H1 (cell line): ENCODE measurements around the gene MFAP4. TPM values are rescaled to one million over a fixed set of nuclear protein-coding genes. Genes with fewer than 3 reads are reported as not detected.

Experiments used
- CTCF ChIA-PET: fragments of 300-600 bp; sonication (Branson Sonifier 250); formaldehyde crosslinking; loops from one replicate; lab custom pipeline; 2021; ENCODE audit not compliant: partially characterized antibody; lab: Charles Lee
- POLR2A ChIA-PET: fragments of 300-600 bp; sonication (Branson Sonifier 250); formaldehyde crosslinking; loops from one replicate; lab custom pipeline; 2021; ENCODE audit warnings: inconsistent platforms; ENCODE audit not compliant: partially characterized antibody; lab: Charles Lee
- DNase-seq, 2 experiments: peaks; one replicate each; pipeline versions ENCODE4 v3.0.0 to v3.0.0-alpha.2; 2010 to 2022; ENCODE audit warnings: low spot score in 2 of 2, low read depth in 1 of 2, mixed read lengths in 1 of 2
- FAIRE-seq: peaks from 2 replicates; lab custom pipeline; 2011; peaks lifted over from hg19 to GRCh38; lab: Jason Lieb, UNC
- H2AFZ ChIP-seq: 2 replicates; pipeline ENCODE4 v1.8.1; 2012; ENCODE audit warnings: low read length, inconsistent platforms
- H2AK5ac ChIP-seq: 2 replicates; pipeline ENCODE4 v1.6.1; 2013; ENCODE audit warnings: low read depth, low read length
- H2BK120ac ChIP-seq: replicated peaks from 2 replicates; pipeline ENCODE3; 2013; ENCODE audit warnings: low read depth, low read length, inconsistent platforms
- H2BK12ac ChIP-seq: 2 replicates; pipeline ENCODE4 v1.6.1; 2013; ENCODE audit warnings: low read depth, low read length
- H2BK15ac ChIP-seq: 2 replicates; pipeline ENCODE4 v1.6.1; 2013; ENCODE audit warnings: low read length
- H2BK20ac ChIP-seq: 2 replicates; pipeline ENCODE4 v1.6.1; 2013; ENCODE audit warnings: low read length
- H2BK5ac ChIP-seq: 2 replicates; pipeline ENCODE4 v1.6.1; 2013; ENCODE audit warnings: low read depth, low read length
- H3K14ac ChIP-seq: 2 replicates; pipeline ENCODE4 v1.6.1; 2013; ENCODE audit warnings: inconsistent platforms; ENCODE audit not compliant: insufficient read length
- H3K18ac ChIP-seq: 2 replicates; pipeline ENCODE4 v1.6.1; 2013; ENCODE audit warnings: low read length; ENCODE audit errors: extremely low read depth
- H3K23ac ChIP-seq: 2 replicates; pipeline ENCODE4 v1.6.1; 2013; ENCODE audit warnings: inconsistent platforms; ENCODE audit not compliant: insufficient read length
- H3K23me2 ChIP-seq: 2 replicates; pipeline ENCODE4 v1.6.1; 2013; ENCODE audit warnings: low read depth, low read length
- H3K27ac ChIP-seq: 2 replicates; pipeline ENCODE4 v1.6.1; 2011; ENCODE audit warnings: low read depth, low read length, inconsistent platforms
- H3K27me3 ChIP-seq, 4 experiments: replicated peaks in 1 of 4; 1 replicate in 1 of 4; 2 replicates in 3 of 4; pipeline versions ENCODE4 v1.6.1 to v1.8.1; 2011 to 2013; ENCODE audit warnings: low read length in 3 of 4, mild to moderate bottlenecking in 3 of 4, inconsistent platforms in 2 of 4, mixed read lengths in 2 of 4, moderate library complexity in 1 of 4; ENCODE audit not compliant: control insufficient read depth in 3 of 4, insufficient read depth in 3 of 4; ENCODE audit errors: extremely low read depth in 1 of 4
- H3K36me3 ChIP-seq, 4 experiments: 2 replicates each; pipeline versions ENCODE4 v1.6.1 to v1.8.1; 2011 to 2013; ENCODE audit warnings: mild to moderate bottlenecking in 4 of 4, low read length in 3 of 4, moderate library complexity in 2 of 4, control low read depth in 1 of 4, inconsistent platforms in 1 of 4; ENCODE audit not compliant: insufficient read depth in 4 of 4, control insufficient read depth in 2 of 4
- H3K4ac ChIP-seq: replicated peaks from 2 replicates; pipeline ENCODE3; 2013; ENCODE audit warnings: low read length, low read depth, mixed read lengths, inconsistent platforms; ENCODE audit not compliant: insufficient read length
- H3K4me1 ChIP-seq, 4 experiments: replicated peaks in 1 of 4; 1 replicate in 1 of 4; 2 replicates in 3 of 4; pipeline versions ENCODE4 v1.6.1 to v1.8.1; 2011 to 2013; ENCODE audit warnings: low read length in 3 of 4, inconsistent platforms in 2 of 4, mixed read lengths in 1 of 4; ENCODE audit not compliant: insufficient read depth in 4 of 4, control insufficient read depth in 3 of 4
- H3K4me2 ChIP-seq, 2 experiments: 2 replicates each; pipeline versions ENCODE4 v1.6.1 to v1.8.1; 2011 to 2013; ENCODE audit warnings: low read depth in 2 of 2, low read length in 2 of 2, control low read depth in 1 of 2, inconsistent platforms in 1 of 2, mild to moderate bottlenecking in 1 of 2; ENCODE audit not compliant: insufficient read depth in 1 of 2
- H3K4me3 ChIP-seq, 4 experiments: fragments of 200-600, 300-600 bp in 1 of 4; sonication (generic), shearing (Covaris generic), sonication (Bioruptor Twin) in 1 of 4; 2 replicates each; pipeline versions ENCODE4 v1.5.1 to v1.8.1; 2011 to 2016; ENCODE audit warnings: low read length in 4 of 4, low read depth in 3 of 4, control low read depth in 2 of 4, inconsistent platforms in 2 of 4, mild to moderate bottlenecking in 2 of 4, mixed read lengths in 1 of 4, moderate library complexity in 1 of 4; ENCODE audit not compliant: insufficient read depth in 2 of 4; ENCODE audit errors: extremely low read depth in 1 of 4
- H3K56ac ChIP-seq: replicated peaks from 2 replicates; pipeline ENCODE3; 2013; ENCODE audit warnings: low read depth, mild to moderate bottlenecking, mixed read lengths, low read length, inconsistent platforms; ENCODE audit not compliant: insufficient read length
- H3K79me1 ChIP-seq: 2 replicates; pipeline ENCODE4 v1.6.1; 2013; ENCODE audit warnings: low read depth, low read length, control low read depth
- H3K79me2 ChIP-seq, 2 experiments: 2 replicates each; pipeline versions ENCODE4 v1.6.1 to v1.8.1; 2012 to 2013; ENCODE audit warnings: low read length in 2 of 2, mild to moderate bottlenecking in 2 of 2, inconsistent platforms in 1 of 2; ENCODE audit not compliant: insufficient read depth in 2 of 2, control insufficient read depth in 1 of 2
- H3K9ac ChIP-seq, 4 experiments: replicated peaks in 1 of 4; 1 replicate in 1 of 4; 2 replicates in 3 of 4; pipeline versions ENCODE4 v1.6.1 to v1.8.1; 2011 to 2013; ENCODE audit warnings: low read depth in 3 of 4, low read length in 3 of 4, control low read depth in 2 of 4, mild to moderate bottlenecking in 2 of 4, moderate library complexity in 2 of 4, inconsistent platforms in 1 of 4; ENCODE audit errors: extremely low read depth in 1 of 4
- H3K9me3 ChIP-seq, 2 experiments: 2 replicates each; pipeline versions ENCODE4 v1.6.1 to v1.8.1; 2012 to 2013; ENCODE audit warnings: mild to moderate bottlenecking in 2 of 2, moderate library complexity in 2 of 2, control low read depth in 1 of 2, inconsistent platforms in 1 of 2, low read depth in 1 of 2, low read length in 1 of 2, mixed read lengths in 1 of 2; ENCODE audit not compliant: insufficient read depth in 2 of 2
- H4K20me1 ChIP-seq, 2 experiments: replicated peaks in 1 of 2; 2 replicates each; pipeline versions ENCODE3 to v1.8.1; 2011 to 2013; ENCODE audit warnings: inconsistent platforms in 2 of 2, low read length in 2 of 2, mild to moderate bottlenecking in 1 of 2; ENCODE audit not compliant: insufficient read depth in 2 of 2, control insufficient read depth in 1 of 2
- H4K5ac ChIP-seq: 2 replicates; pipeline ENCODE4 v1.6.1; 2013; ENCODE audit warnings: low read length, low read depth, mixed read lengths, inconsistent platforms; ENCODE audit not compliant: insufficient read length
- H4K8ac ChIP-seq: 2 replicates; pipeline ENCODE4 v1.8.0; 2013; ENCODE audit warnings: mild to moderate bottlenecking, moderate library complexity, low read length, inconsistent platforms; ENCODE audit not compliant: insufficient read depth; ENCODE audit errors: extremely low read depth
- H4K91ac ChIP-seq: replicated peaks from 2 replicates; pipeline ENCODE3; 2013; ENCODE audit warnings: low read length, mixed read lengths, inconsistent platforms; ENCODE audit not compliant: insufficient read length
- ASH2L ChIP-seq: fragments of 200-600, 300-600 bp; sonication (generic); IDR thresholded peaks from one replicate; pipeline ENCODE4 v1.7.1; 2017; ENCODE audit warnings: low read length
- BCL11A ChIP-seq, 2 experiments: IDR thresholded peaks; one replicate each; pipeline ENCODE4 v1.6.1; 2011; ENCODE audit warnings: low read depth in 2 of 2, low read length in 2 of 2, mild to moderate bottlenecking in 2 of 2
- EGR1 ChIP-seq: IDR thresholded peaks from 2 replicates; pipeline ENCODE4 v1.6.1; 2011; ENCODE audit warnings: low read depth, low read length, borderline replicate concordance
- GABPA ChIP-seq: IDR thresholded peaks from 2 replicates; pipeline ENCODE4 v1.6.1; 2011; ENCODE audit warnings: mild to moderate bottlenecking, low read length, moderate library complexity, borderline replicate concordance; ENCODE audit not compliant: insufficient read depth
- TAF1 ChIP-seq: IDR thresholded peaks from 2 replicates; pipeline ENCODE4 v1.6.1; 2011; ENCODE audit warnings: mild to moderate bottlenecking, low read depth, low read length
- WGBS, 2 experiments: shearing (Covaris generic) in 1 of 2; methylation state at CpG; one replicate each; pipeline versions ENCODE4 v1.1.6 to v1.1.7; 2013 to 2015; ENCODE audit warnings: low lambda C conversion rate in 2 of 2, mixed read lengths in 2 of 2, inconsistent platforms in 1 of 2, low coverage in 1 of 2, missing lambda C conversion rate in 1 of 2; ENCODE audit not compliant: insufficient replicate concordance in 2 of 2, insufficient coverage in 1 of 2, insufficient read length in 1 of 2; ENCODE audit errors: extremely low coverage in 1 of 2, missing lambda C conversion rate in 1 of 2; 5-methylcytosine and 5-hydroxymethylcytosine counted together
- polyA plus RNA-seq, 7 experiments: library from polyadenylated mRNA; depleted of rRNA in 3 of 7; stranded (reverse) in 5 of 7; unstranded in 2 of 7; fragments of >200 nt in 5 of 7; fragments of 200-250 nt in 2 of 7; gene quantifications; 1 replicate in 5 of 7; 2 replicates in 1 of 7; 4 replicates in 1 of 7; pipeline versions ENCODE4 v1.2.1 to v1.2.3, GENCODE V29; 2011 to 2013; ENCODE audit warnings: missing spikeins in 2 of 7, mixed read lengths in 2 of 7
- total RNA-seq: library from RNA; stranded (reverse); fragmentation: NEBNext Ultra II Directional; extraction: Animal tissue kit (Norgen Biotek cat#: 25700); gene quantifications from 2 replicates; pipeline ENCODE4 v1.2.1, GENCODE V29; 2021

Gene MFAP4
- total and polyA plus RNA-seq, 2 of the 8 experiments (the other 6 are each of a cell fraction or from before 2014, with no cell fraction given), result 3.1 to 3.6 TPM

- Histone ChIP-seq H3K36me3 (no peaks in the 10 kb centered on the region), H4K5ac (no peak overlapping the region), H3K4me2 (no peak overlapping the region), H2BK120ac (no peak overlapping the region), H2BK12ac (peak overlapping the region; percentile 55; the same call in 1 of the 2 replicates), H2BK5ac (no peak overlapping the region), H3K9ac (no peak overlapping the region), H3K56ac (no peak overlapping the region), H3K79me2 (no peaks in the 10 kb centered on the region), H3K4me3 (no peak overlapping the region), H2BK20ac (no peak overlapping the region), H3K79me1 (no peaks in the 10 kb centered on the region), H3K4me1 (peaks cover 0 to 6% (median 2%) of the 10 kb centered on the region in 4 experiments; a peak in 5 of 7 replicates), H4K8ac (peak overlapping the region; percentile 29; the same call in 1 of the 2 replicates), H3K4ac (no peak overlapping the region), H3K27ac (no peak overlapping the region), H3K9me3 (no peaks in the 10 kb centered on the region), H2AFZ (no peak overlapping the region), H4K20me1 (peaks cover 0 to 1% of the 10 kb centered on the region in 2 experiments), H3K18ac (no peak overlapping the region), H2AK5ac (no peak overlapping the region), H2BK15ac (no peak overlapping the region), H3K14ac (no peak overlapping the region), H3K23me2 (peaks cover 7% of the 10 kb centered on the region; the same call in 1 of the 2 replicates), H3K27me3 (no peaks in the 10 kb centered on the region), H4K91ac (no peak overlapping the region), H3K23ac (no peak overlapping the region)
- TF ChIP-seq GABPA (no peak), TAF1 (no peak), BCL11A (IDR thresholded peaks at IDR 0.05; ENCODE audit: low read depth in 2 of 2, low read length in 2 of 2) (no peak), EGR1 (no peak), ASH2L (no peak)
- no peak for FAIRE-seq
- POLR2A ChIA-PET, result interaction anchor here (1.7 kb wide), 1 partner anchor 11 kb away, joined by 4 read pairs; no protein-coding TSS in a partner anchor
- CTCF ChIA-PET, result interaction anchor here (1.0 to 2.2 kb wide), 4 partner anchors 23 to 44 kb away, joined by 3 to 6 read pairs (median 4); partner anchors contain the start of gene B9D1
- DNase-seq, result no peak
- WGBS, 2 experiments, result 76% methylated on average over 4 of the region's 4 CpGs; no CpG with 5 or more reads in 1 of the 2 experiments
These were observed 16.0 kb upstream of the MFAP4 start for GRCh38 chr17:19403021-19403420.
